OCI-LY7 (cell line): Measurements from ENCODE around the gene WDR37. TPM values are rescaled to one million over a fixed set of nuclear protein-coding genes. Genes with fewer than 3 reads are reported as not detected.
"Not testable (repeated sequence)": the region's sequence is repeated elsewhere in the genome, so short reads cannot be mapped to it uniquely, and the experiment has no call there.

Experiments
- BruUV-seq: library from RNA; stranded (reverse); fragments of 400-500 nt; replicated peaks from 2 replicates; lab custom pipeline; 2021; lab: Mats Ljungman, UMichigan
- CTCF ChIA-PET: fragments of 300-600 bp; sonication (Branson Sonifier 250); formaldehyde crosslinking; loops from one replicate; lab custom pipeline; 2022; ENCODE audit warnings: antibody characterized with exemption; ENCODE audit not compliant: unreplicated experiment; lab: Charles Lee
- POLR2A ChIA-PET: fragments of 300-600 bp; sonication (Branson Sonifier 250); formaldehyde crosslinking; loops from one replicate; lab custom pipeline; 2022; ENCODE audit warnings: antibody characterized with exemption; lab: Charles Lee
- DNase-seq: peaks from one replicate; pipeline ENCODE4 v3.0.0-alpha.2; 2015; ENCODE audit warnings: low spot score
- H2AFZ ChIP-seq: fragments of 200-600 bp; sonication (generic), shearing (Covaris generic); 2 replicates; pipeline ENCODE4 v1.6.1; 2014; ENCODE audit warnings: mild to moderate bottlenecking, antibody characterized with exemption, low read length, moderate library complexity
- H3K27ac ChIP-seq: fragments of 200-600 bp; sonication (generic); 2 replicates; pipeline ENCODE4 v1.5.1; 2014; ENCODE audit warnings: mixed run types, low read depth, mild to moderate bottlenecking, moderate library complexity, low read length, inconsistent platforms; ENCODE audit not compliant: poor library complexity, severe bottlenecking
- H3K36me3 ChIP-seq: fragments of 200-600 bp; sonication (generic); 2 replicates; pipeline ENCODE4 v1.6.1; 2014; ENCODE audit warnings: mild to moderate bottlenecking, antibody characterized with exemption, low read length, moderate library complexity, mixed read lengths; ENCODE audit not compliant: insufficient read depth
- H3K4me1 ChIP-seq: fragments of 200-600 bp; sonication (generic); 2 replicates; pipeline ENCODE4 v1.5.1; 2014; ENCODE audit warnings: mild to moderate bottlenecking, low read length; ENCODE audit not compliant: insufficient read depth, poor library complexity, severe bottlenecking
- H3K4me2 ChIP-seq: fragments of 200-600 bp; sonication (generic); 2 replicates; pipeline ENCODE4 v1.6.1; 2014; ENCODE audit warnings: mild to moderate bottlenecking, low read length
- H3K4me3 ChIP-seq: fragments of 200-600 bp; sonication (generic); 2 replicates; pipeline ENCODE4 v1.5.1; 2014; ENCODE audit warnings: mild to moderate bottlenecking, low read depth, low read length; ENCODE audit not compliant: poor library complexity, severe bottlenecking
- H3K79me2 ChIP-seq: fragments of 200-600 bp; sonication (generic); 2 replicates; pipeline ENCODE4 v1.6.1; 2016; ENCODE audit warnings: low read depth, mild to moderate bottlenecking, low read length, moderate library complexity, mixed read lengths; ENCODE audit not compliant: insufficient read depth
- H3K9me2 ChIP-seq: fragments of 200-600 bp; sonication (generic); 2 replicates; pipeline ENCODE4 v1.6.1; 2016; ENCODE audit warnings: mild to moderate bottlenecking, low read length, mixed read lengths; ENCODE audit not compliant: insufficient read depth
- H3K9me3 ChIP-seq: fragments of 200-600 bp; sonication (generic); 2 replicates; pipeline ENCODE4 v1.6.1; 2014; ENCODE audit warnings: mild to moderate bottlenecking, mixed run types, low read length, mixed read lengths
- H4K20me1 ChIP-seq: fragments of 200-600 bp; sonication (generic); 2 replicates; pipeline ENCODE4 v1.6.1; 2014; ENCODE audit warnings: mild to moderate bottlenecking, antibody characterized with exemption, low read length, moderate library complexity, mixed read lengths; ENCODE audit not compliant: insufficient read depth
- EZH2phosphoT487 ChIP-seq: fragments of 200-600 bp; sonication (generic); IDR thresholded peaks from 2 replicates; pipeline ENCODE4 v1.6.1; 2018; ENCODE audit warnings: low read depth, borderline replicate concordance, mild to moderate bottlenecking, mixed run types, antibody characterized with exemption, low read length, moderate library complexity, mixed read lengths
- intact Hi-C: fragments of 100-400 bp; cut with micrococcal nuclease; formaldehyde crosslinking; loops from one replicate; pipeline ENCODE4 v1.10.0; 2022; ENCODE audit not compliant: unreplicated experiment
- total RNA-seq, 2 experiments: library from RNA; depleted of rRNA in 1 of 2; stranded (reverse); fragments of >200 nt in 1 of 2; shearing (Covaris generic) in 1 of 2; gene quantifications; 2 replicates each; pipeline ENCODE4 v1.2.3, GENCODE V29; 2014 to 2022
- TF ChIP-seq, protein P1 (sequence below): fragments of 200-600 bp; sonication (generic); conservative IDR thresholded peaks from 2 replicates; pipeline ENCODE4 v1.5.1; 2014; ENCODE audit warnings: mild to moderate bottlenecking, antibody characterized with exemption, low read length, moderate library complexity, mixed read lengths

WDR37 gene
- total RNA-seq, 2 experiments from 2014 or later, result 9.7 to 18.9 TPM

DNA sequence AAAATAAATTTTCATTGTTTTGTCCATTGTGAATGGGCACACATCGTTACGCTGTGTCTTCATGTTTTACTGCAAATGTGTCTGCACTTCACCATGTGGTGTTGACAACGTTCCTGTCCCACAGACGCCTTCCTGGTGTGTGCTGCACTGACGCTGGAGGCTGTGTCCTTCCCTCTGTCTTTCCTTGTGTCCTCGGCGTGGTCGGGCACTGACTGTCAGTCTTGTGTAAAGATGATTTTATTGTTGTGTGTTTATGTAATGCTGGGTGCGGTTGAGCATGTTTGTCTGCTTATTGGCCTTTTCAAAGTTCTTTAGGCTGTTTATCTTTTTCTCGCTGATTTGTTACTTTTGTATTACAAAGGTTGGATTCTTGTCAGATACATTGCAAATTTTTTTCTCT, 48.6 kb upstream of the WDR37 start:
- CTCF ChIA-PET, result no interaction called here

DNA sequence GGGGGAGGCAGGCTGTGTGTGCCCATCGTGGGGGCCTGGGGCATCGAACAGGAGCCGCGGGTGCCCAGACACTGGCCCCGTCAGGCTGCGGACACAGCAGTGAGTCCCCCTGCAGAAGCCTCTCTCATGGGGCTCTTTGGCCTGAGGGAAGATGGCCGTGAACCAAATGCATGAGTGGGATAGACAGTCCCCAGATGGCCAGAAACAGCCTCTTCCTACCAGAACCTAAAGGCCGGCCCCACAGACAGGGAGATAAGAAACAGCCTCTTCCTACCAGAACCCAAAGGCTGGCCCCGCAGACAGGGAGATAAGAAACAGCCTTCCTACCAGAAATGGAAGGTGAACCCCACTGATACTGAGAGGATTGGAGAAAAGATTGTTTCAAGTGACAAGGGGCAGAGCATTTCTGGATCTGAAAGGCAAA, 47.1 kb upstream of the WDR37 start:
- H3K27ac ChIP-seq, result no peak overlapping the region
- no peak overlapping the region for H3K4me2 ChIP-seq
- no peak overlapping the region for H2AFZ ChIP-seq
- ChIA-PET CTCF (no interaction called here), POLR2A (no interaction called here)
- BruUV-seq, result no TSS peak
- TF ChIP-seq, protein P1, sequence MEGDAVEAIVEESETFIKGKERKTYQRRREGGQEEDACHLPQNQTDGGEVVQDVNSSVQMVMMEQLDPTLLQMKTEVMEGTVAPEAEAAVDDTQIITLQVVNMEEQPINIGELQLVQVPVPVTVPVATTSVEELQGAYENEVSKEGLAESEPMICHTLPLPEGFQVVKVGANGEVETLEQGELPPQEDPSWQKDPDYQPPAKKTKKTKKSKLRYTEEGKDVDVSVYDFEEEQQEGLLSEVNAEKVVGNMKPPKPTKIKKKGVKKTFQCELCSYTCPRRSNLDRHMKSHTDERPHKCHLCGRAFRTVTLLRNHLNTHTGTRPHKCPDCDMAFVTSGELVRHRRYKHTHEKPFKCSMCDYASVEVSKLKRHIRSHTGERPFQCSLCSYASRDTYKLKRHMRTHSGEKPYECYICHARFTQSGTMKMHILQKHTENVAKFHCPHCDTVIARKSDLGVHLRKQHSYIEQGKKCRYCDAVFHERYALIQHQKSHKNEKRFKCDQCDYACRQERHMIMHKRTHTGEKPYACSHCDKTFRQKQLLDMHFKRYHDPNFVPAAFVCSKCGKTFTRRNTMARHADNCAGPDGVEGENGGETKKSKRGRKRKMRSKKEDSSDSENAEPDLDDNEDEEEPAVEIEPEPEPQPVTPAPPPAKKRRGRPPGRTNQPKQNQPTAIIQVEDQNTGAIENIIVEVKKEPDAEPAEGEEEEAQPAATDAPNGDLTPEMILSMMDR, result no peak
- no peak for TF ChIP-seq EZH2phosphoT487
- DNase-seq, result no peak
- no peaks in the 10 kb centered on the region; the same call in 1 of the 2 replicates for H4K20me1 ChIP-seq
- intact Hi-C loops, result no loop called here
- peaks cover under 1% of the 10 kb centered on the region; the same call in 1 of the 2 replicates for H3K79me2 ChIP-seq
- H3K9me3 ChIP-seq, result no peaks in the 10 kb centered on the region
- H3K4me3 ChIP-seq, result no peak overlapping the region
- no peaks in the 10 kb centered on the region for H3K4me1 ChIP-seq
- H3K9me2 ChIP-seq, result no peaks in the 10 kb centered on the region
- peaks cover 98% of the 10 kb centered on the region for H3K36me3 ChIP-seq

More for the DNA sequence above, 48.6 kb upstream of the WDR37 start:
- Histone ChIP-seq H3K9me3 (no peaks in the 10 kb centered on the region), H4K20me1 (peaks cover 13% of the 10 kb centered on the region), H3K4me1 (no peaks in the 10 kb centered on the region), H2AFZ (no peak overlapping the region), H3K4me3 (no peak overlapping the region), H3K4me2 (no peak overlapping the region), H3K9me2 (no peaks in the 10 kb centered on the region), H3K36me3 (peaks cover 99% of the 10 kb centered on the region), H3K79me2 (peaks cover 15% of the 10 kb centered on the region), H3K27ac (no peak overlapping the region)
- intact Hi-C loops, result no loop called here
- BruUV-seq, result no TSS peak
- POLR2A ChIA-PET, result no interaction called here
- no peak for DNase-seq
- TF ChIP-seq, protein P1, result no peak
- no peak for TF ChIP-seq EZH2phosphoT487

DNA sequence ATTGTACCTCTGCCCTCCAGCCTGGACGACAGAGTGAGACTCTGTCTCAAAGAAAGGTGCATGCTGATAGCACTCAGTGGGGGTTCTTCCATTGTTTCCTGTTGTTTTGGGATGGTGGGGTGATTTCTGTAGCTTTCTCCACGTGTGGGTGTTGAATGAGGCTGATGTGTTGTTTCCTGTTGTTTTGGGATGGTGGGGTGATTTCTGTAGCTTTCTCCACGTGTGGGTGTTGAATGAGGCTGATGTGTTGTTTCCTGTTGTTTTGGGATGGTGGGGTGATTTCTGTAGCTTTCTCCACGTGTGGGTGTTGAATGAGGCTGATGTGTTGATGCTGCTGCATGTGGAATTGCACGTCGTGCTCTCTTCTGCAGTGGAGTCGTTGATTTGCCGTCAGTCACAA, 46.2 kb upstream of the WDR37 start:
- H3K4me3 ChIP-seq, intact Hi-C loops, BruUV-seq, H3K4me2 ChIP-seq, POLR2A ChIA-PET, H4K20me1 ChIP-seq, H3K9me2 ChIP-seq, H2AFZ ChIP-seq, H3K27ac ChIP-seq, CTCF ChIA-PET, H3K4me1 ChIP-seq, H3K9me3 ChIP-seq, H3K79me2 ChIP-seq, DNase-seq: not testable (repeated sequence)
- peaks cover 98% of the 10 kb centered on the region for H3K36me3 ChIP-seq
